Measurements from ENCODE around the gene GFOD1.

DNA sequence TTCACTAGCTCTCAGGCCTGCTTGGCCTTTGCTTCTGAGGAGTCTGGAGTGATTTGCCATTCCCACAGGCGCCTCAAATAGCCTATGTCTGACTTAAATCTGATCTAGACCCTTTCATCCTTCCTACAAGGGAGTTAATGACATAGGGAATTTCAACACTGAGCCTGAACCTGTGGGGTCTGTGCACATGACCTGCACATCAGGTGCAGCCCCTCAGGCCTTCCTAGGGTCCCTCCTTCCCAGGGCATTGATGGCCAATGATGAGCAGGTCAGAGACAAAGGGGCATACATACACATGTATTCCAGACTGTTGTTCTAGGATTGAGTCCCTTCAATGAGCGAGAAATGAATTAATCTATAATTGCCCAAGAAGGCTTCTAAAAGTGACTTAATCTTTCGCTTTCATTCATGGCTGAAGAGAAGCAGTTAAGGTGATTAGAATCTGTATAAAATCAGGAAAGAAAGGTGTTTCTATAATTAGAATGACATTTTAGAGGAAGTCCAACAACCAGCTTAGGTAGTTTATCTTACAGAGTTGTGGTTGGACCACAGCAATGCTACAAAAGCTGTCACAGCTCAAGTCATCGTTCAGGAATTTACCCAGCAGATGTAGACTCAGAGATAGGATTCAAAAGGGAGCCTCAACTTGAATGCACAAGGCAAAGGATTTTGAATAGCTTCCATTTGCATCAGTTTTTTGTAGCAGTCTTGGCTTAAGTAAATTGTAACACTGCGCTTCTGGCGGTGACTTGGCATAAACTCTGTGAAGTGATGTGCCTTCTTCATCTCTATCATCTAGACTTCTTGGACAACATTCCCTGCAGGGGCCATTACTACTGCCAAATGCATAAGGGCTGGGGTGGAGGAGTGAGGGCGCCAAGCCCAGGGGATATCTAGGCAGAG is 132.1 kb downstream of the GFOD1 start:
- TF ChIP-seq, protein P1, sequence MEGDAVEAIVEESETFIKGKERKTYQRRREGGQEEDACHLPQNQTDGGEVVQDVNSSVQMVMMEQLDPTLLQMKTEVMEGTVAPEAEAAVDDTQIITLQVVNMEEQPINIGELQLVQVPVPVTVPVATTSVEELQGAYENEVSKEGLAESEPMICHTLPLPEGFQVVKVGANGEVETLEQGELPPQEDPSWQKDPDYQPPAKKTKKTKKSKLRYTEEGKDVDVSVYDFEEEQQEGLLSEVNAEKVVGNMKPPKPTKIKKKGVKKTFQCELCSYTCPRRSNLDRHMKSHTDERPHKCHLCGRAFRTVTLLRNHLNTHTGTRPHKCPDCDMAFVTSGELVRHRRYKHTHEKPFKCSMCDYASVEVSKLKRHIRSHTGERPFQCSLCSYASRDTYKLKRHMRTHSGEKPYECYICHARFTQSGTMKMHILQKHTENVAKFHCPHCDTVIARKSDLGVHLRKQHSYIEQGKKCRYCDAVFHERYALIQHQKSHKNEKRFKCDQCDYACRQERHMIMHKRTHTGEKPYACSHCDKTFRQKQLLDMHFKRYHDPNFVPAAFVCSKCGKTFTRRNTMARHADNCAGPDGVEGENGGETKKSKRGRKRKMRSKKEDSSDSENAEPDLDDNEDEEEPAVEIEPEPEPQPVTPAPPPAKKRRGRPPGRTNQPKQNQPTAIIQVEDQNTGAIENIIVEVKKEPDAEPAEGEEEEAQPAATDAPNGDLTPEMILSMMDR (IDR thresholded peaks at IDR 0.05; ENCODE audit: low read depth, low read length, missing input control) = no peak
- no peak for TF ChIP-seq TAF1 (conservative IDR thresholded peaks at IDR 0.05)
